ENCODE results near the gene PLAU.

- TF ChIP-seq, protein P1, sequence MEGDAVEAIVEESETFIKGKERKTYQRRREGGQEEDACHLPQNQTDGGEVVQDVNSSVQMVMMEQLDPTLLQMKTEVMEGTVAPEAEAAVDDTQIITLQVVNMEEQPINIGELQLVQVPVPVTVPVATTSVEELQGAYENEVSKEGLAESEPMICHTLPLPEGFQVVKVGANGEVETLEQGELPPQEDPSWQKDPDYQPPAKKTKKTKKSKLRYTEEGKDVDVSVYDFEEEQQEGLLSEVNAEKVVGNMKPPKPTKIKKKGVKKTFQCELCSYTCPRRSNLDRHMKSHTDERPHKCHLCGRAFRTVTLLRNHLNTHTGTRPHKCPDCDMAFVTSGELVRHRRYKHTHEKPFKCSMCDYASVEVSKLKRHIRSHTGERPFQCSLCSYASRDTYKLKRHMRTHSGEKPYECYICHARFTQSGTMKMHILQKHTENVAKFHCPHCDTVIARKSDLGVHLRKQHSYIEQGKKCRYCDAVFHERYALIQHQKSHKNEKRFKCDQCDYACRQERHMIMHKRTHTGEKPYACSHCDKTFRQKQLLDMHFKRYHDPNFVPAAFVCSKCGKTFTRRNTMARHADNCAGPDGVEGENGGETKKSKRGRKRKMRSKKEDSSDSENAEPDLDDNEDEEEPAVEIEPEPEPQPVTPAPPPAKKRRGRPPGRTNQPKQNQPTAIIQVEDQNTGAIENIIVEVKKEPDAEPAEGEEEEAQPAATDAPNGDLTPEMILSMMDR (conservative IDR thresholded peaks at IDR 0.05; ENCODE audit: low read depth, low read length), result no peak
- TF ChIP-seq EZH2 (IDR thresholded peaks at IDR 0.05; ENCODE audit: low read length, unreplicated experiment), result no peak
Measured at GRCh38 chr10:73876157-73876556, 34.8 kb upstream of the PLAU start.
